DMS53 (cell line): ENCODE measurements around the gene ZDHHC14.
"Not testable (repeated sequence)": the region's sequence is repeated elsewhere in the genome, so short reads cannot be mapped to it uniquely, and the experiment has no call there.

Experiments used
- DNase-seq: peaks from one replicate; lab custom pipeline; 2025; lab: John Stamatoyannopoulos, UW

The ZDHHC14 gene

GRCh38 chr6:157690441-157691210, 309.6 kb downstream of the ZDHHC14 start:
- no peak for DNase-seq

GRCh38 chr6:157691621-157692020, 310.6 kb downstream of the ZDHHC14 start:
- not testable (repeated sequence) for DNase-seq

- no peak for DNase-seq
Observed at GRCh38 chr6:157693867-157694266, 312.9 kb downstream of the ZDHHC14 start.

- DNase-seq = no peak
Observed at GRCh38 chr6:157695301-157696040, 314.5 kb downstream of the ZDHHC14 start.

- no peak for DNase-seq
Observed at GRCh38 chr6:157699777-157700636, 319.0 kb downstream of the ZDHHC14 start.

- not testable (repeated sequence) for DNase-seq
Observed at GRCh38 chr6:157706351-157706750, 325.4 kb downstream of the ZDHHC14 start.

GRCh38 chr6:157706883-157707282, 325.9 kb downstream of the ZDHHC14 start:
- no peak for DNase-seq

- no peak for DNase-seq
Observed at GRCh38 chr6:157707576-157707975, 326.6 kb downstream of the ZDHHC14 start.

- no peak for DNase-seq
Observed at GRCh38 chr6:157708239-157708638, 327.2 kb downstream of the ZDHHC14 start.

- DNase-seq = peak; percentile 20
Observed at GRCh38 chr6:157708933-157709332, 327.9 kb downstream of the ZDHHC14 start.

GRCh38 chr6:157709555-157709954, 328.6 kb downstream of the ZDHHC14 start:
- no peak for DNase-seq

- DNase-seq = no peak
Observed at GRCh38 chr6:157710604-157711003, 329.6 kb downstream of the ZDHHC14 start.

- DNase-seq = no peak
Observed at GRCh38 chr6:157711060-157711459, 330.1 kb downstream of the ZDHHC14 start.

- DNase-seq = no peak
Observed at GRCh38 chr6:157712585-157713295, 331.8 kb downstream of the ZDHHC14 start.

GRCh38 chr6:157713451-157714152, 332.6 kb downstream of the ZDHHC14 start:
- no peak for DNase-seq

- DNase-seq = no peak
Observed at GRCh38 chr6:157714153-157714490, 333.1 kb downstream of the ZDHHC14 start.

GRCh38 chr6:157715728-157716164, 334.8 kb downstream of the ZDHHC14 start:
- no peak for DNase-seq

GRCh38 chr6:157716251-157716995, 335.4 kb downstream of the ZDHHC14 start:
- no peak for DNase-seq

- no peak for DNase-seq
Observed at GRCh38 chr6:157717340-157717748, 336.4 kb downstream of the ZDHHC14 start.

- no peak for DNase-seq
Observed at GRCh38 chr6:157718503-157719187, 337.7 kb downstream of the ZDHHC14 start.
